WTC11 (cell line): ENCODE results near the gene NR2E3. TPM values are rescaled to one million over a fixed set of nuclear protein-coding genes. Genes with fewer than 3 reads are reported as not detected.

ENCODE experiments used
- ATAC-seq: fragments of 200-7000 bp; cut with Tn5 transposase; 2 replicates; pipeline ENCODE4 v1.10.0; 2021; ENCODE audit warnings: mild to moderate bottlenecking, moderate library complexity
- CTCF ChIA-PET: fragments of 300-600 bp; sonication (Branson Sonifier 250); formaldehyde crosslinking; loops from one replicate; lab custom pipeline; 2021; ENCODE audit warnings: antibody characterized with exemption; lab: Charles Lee
- POLR2A ChIA-PET: fragments of 350-600 bp; sonication (Branson Sonifier 250); formaldehyde crosslinking; loops from one replicate; lab custom pipeline; 2021; ENCODE audit warnings: antibody characterized with exemption; lab: Charles Lee
- DNase-seq: peaks from one replicate; pipeline ENCODE4 v3.0.0; 2021; ENCODE audit warnings: low spot score
- H3K27ac Mint-ChIP-seq: 2 replicates; pipeline ENCODE4 v1.8.0; 2021; ENCODE audit warnings: mixed read lengths
- H3K27me3 Mint-ChIP-seq: 2 replicates; pipeline ENCODE4 v1.8.0; 2021; ENCODE audit warnings: low read depth, mild to moderate bottlenecking, moderate library complexity, mixed read lengths
- H3K36me3 Mint-ChIP-seq: 2 replicates; pipeline ENCODE4 v1.8.0; 2021; ENCODE audit warnings: mixed read lengths
- H3K4me1 Mint-ChIP-seq: 2 replicates; pipeline ENCODE4 v1.8.0; 2022; ENCODE audit warnings: mixed read lengths
- H3K4me3 Mint-ChIP-seq: 2 replicates; pipeline ENCODE4 v1.8.0; 2021; ENCODE audit warnings: mild to moderate bottlenecking, moderate library complexity, mixed read lengths
- H3K9me3 Mint-ChIP-seq: 2 replicates; pipeline ENCODE4 v1.8.0; 2021; ENCODE audit warnings: mixed read lengths
- ATF6 ChIP-seq: sonication (generic); formaldehyde crosslinking; IDR thresholded peaks from 2 replicates; pipeline ENCODE4 v1.8.1; 2023; ENCODE audit warnings: mild to moderate bottlenecking, missing genetic modification reagents
- CBFB ChIP-seq: sonication (generic); formaldehyde crosslinking; IDR thresholded peaks from 2 replicates; pipeline ENCODE4 v1.8.1; 2022; ENCODE audit warnings: mild to moderate bottlenecking, low read depth, missing genetic modification reagents
- ERG ChIP-seq: fragments of 250-450 bp; sonication (Bioruptor Pico); IDR thresholded peaks from 2 replicates; pipeline ENCODE4 v1.8.0; 2021; ENCODE audit warnings: mild to moderate bottlenecking
- ESRRA ChIP-seq: sonication (generic); formaldehyde crosslinking; IDR thresholded peaks from 2 replicates; pipeline ENCODE4 v1.8.1; 2022; ENCODE audit warnings: mild to moderate bottlenecking, missing genetic modification reagents, borderline replicate concordance
- FOXJ3 ChIP-seq: sonication (generic); formaldehyde crosslinking; IDR thresholded peaks from 2 replicates; pipeline ENCODE4 v1.9.0; 2021; ENCODE audit warnings: missing genetic modification reagents, mild to moderate bottlenecking, borderline replicate concordance
- FOXP1 ChIP-seq: sonication (generic); formaldehyde crosslinking; IDR thresholded peaks from 2 replicates; pipeline ENCODE4 v1.8.0; 2022; ENCODE audit warnings: missing genetic modification reagents, mild to moderate bottlenecking, moderate library complexity, borderline replicate concordance
- KAT7 ChIP-seq: sonication (generic); formaldehyde crosslinking; IDR thresholded peaks from 2 replicates; pipeline ENCODE4 v1.8.1; 2023; ENCODE audit warnings: missing genetic modification reagents, mild to moderate bottlenecking, borderline replicate concordance
- MYBL2 ChIP-seq: sonication (generic); formaldehyde crosslinking; IDR thresholded peaks from 2 replicates; pipeline ENCODE4 v1.8.1; 2023; ENCODE audit warnings: mild to moderate bottlenecking, moderate library complexity, missing genetic modification reagents
- NR1H2 ChIP-seq: sonication (generic); formaldehyde crosslinking; IDR thresholded peaks from 2 replicates; pipeline ENCODE4 v1.9.0; 2021; ENCODE audit warnings: mild to moderate bottlenecking, moderate library complexity, missing genetic modification reagents
- PREB ChIP-seq: sonication (generic); formaldehyde crosslinking; IDR thresholded peaks from 2 replicates; pipeline ENCODE4 v1.8.1; 2022; ENCODE audit warnings: mild to moderate bottlenecking, missing genetic modification reagents, moderate library complexity, borderline replicate concordance
- USF2 ChIP-seq: sonication (generic); formaldehyde crosslinking; IDR thresholded peaks from 2 replicates; pipeline ENCODE4 v1.8.1; 2023; ENCODE audit warnings: mild to moderate bottlenecking, missing genetic modification reagents, moderate library complexity
- ZNF121 ChIP-seq: sonication (generic); formaldehyde crosslinking; IDR thresholded peaks from 2 replicates; pipeline ENCODE4 v1.8.0; 2023; ENCODE audit warnings: missing genetic modification reagents
- ZNF671 ChIP-seq: fragments of 250-450 bp; sonication (Bioruptor Pico); IDR thresholded peaks from 2 replicates; pipeline ENCODE4 v1.8.0; 2021; ENCODE audit warnings: mild to moderate bottlenecking
- total RNA-seq: library from RNA; stranded (reverse); gene quantifications from 3 replicates; pipeline ENCODE4 v1.2.3, GENCODE V29; 2021
- TF ChIP-seq, protein P1 (sequence below): sonication (generic); formaldehyde crosslinking; IDR thresholded peaks from 2 replicates; pipeline ENCODE4 v1.8.0; 2022; ENCODE audit warnings: mild to moderate bottlenecking, missing genetic modification reagents
- TF ChIP-seq, protein P2 (sequence below): sonication (generic); formaldehyde crosslinking; conservative IDR thresholded peaks from 2 replicates; pipeline ENCODE4 v1.8.1; 2023; ENCODE audit warnings: mild to moderate bottlenecking, low read depth, missing genetic modification reagents, moderate library complexity
- TF ChIP-seq, protein P3 (sequence below): fragments of 250-450 bp; sonication (Bioruptor Pico); IDR thresholded peaks from 2 replicates; pipeline ENCODE4 v1.9.0; 2021; ENCODE audit warnings: mild to moderate bottlenecking
- TF ChIP-seq, protein P4 (sequence below): sonication (generic); formaldehyde crosslinking; IDR thresholded peaks from 2 replicates; pipeline ENCODE4 v1.8.1; 2023; ENCODE audit warnings: mild to moderate bottlenecking, missing genetic modification reagents, moderate library complexity

NR2E3 gene
- total RNA-seq, 1 experiment from 2014 or later: 1.4 TPM

GRCh38 chr15:71806452-71806931 is 3.9 kb upstream of the NR2E3 start:
- H3K36me3 Mint-ChIP-seq: no peaks in the 10 kb centered on the region
- H3K27ac Mint-ChIP-seq: peak overlapping the region; percentile 87; the same call in 1 of the 2 replicates
- TF ChIP-seq KAT7: no peak
- TF ChIP-seq ESRRA (CRISPR knock-in tag): no peak
- no peak for TF ChIP-seq NR1H2 (CRISPR knock-in tag)
- TF ChIP-seq, protein P1, sequence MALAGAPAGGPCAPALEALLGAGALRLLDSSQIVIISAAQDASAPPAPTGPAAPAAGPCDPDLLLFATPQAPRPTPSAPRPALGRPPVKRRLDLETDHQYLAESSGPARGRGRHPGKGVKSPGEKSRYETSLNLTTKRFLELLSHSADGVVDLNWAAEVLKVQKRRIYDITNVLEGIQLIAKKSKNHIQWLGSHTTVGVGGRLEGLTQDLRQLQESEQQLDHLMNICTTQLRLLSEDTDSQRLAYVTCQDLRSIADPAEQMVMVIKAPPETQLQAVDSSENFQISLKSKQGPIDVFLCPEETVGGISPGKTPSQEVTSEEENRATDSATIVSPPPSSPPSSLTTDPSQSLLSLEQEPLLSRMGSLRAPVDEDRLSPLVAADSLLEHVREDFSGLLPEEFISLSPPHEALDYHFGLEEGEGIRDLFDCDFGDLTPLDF (CRISPR knock-in tag): no peak
- peak; percentile 23; the same call in 1 of the 2 replicates for TF ChIP-seq USF2
- TF ChIP-seq, protein P2, sequence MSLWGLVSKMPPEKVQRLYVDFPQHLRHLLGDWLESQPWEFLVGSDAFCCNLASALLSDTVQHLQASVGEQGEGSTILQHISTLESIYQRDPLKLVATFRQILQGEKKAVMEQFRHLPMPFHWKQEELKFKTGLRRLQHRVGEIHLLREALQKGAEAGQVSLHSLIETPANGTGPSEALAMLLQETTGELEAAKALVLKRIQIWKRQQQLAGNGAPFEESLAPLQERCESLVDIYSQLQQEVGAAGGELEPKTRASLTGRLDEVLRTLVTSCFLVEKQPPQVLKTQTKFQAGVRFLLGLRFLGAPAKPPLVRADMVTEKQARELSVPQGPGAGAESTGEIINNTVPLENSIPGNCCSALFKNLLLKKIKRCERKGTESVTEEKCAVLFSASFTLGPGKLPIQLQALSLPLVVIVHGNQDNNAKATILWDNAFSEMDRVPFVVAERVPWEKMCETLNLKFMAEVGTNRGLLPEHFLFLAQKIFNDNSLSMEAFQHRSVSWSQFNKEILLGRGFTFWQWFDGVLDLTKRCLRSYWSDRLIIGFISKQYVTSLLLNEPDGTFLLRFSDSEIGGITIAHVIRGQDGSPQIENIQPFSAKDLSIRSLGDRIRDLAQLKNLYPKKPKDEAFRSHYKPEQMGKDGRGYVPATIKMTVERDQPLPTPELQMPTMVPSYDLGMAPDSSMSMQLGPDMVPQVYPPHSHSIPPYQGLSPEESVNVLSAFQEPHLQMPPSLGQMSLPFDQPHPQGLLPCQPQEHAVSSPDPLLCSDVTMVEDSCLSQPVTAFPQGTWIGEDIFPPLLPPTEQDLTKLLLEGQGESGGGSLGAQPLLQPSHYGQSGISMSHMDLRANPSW (CRISPR knock-in tag): no peak
- TF ChIP-seq CBFB (CRISPR knock-in tag): no peak
- TF ChIP-seq ATF6: no peak
- TF ChIP-seq MYBL2 (CRISPR knock-in tag): no peak
- no peak for ATAC-seq
- POLR2A ChIA-PET: no interaction called here
- H3K4me1 Mint-ChIP-seq: peaks cover 48% of the 10 kb centered on the region
- no peak for DNase-seq
- peak overlapping the region; percentile 60 for H3K4me3 Mint-ChIP-seq
- H3K27me3 Mint-ChIP-seq: no peaks in the 10 kb centered on the region; the same call in 1 of the 2 replicates
- CTCF ChIA-PET: interaction anchor here (0.9 to 3.9 kb wide), 6 partner anchors 22 to 350 kb away, joined by 3 to 21 read pairs (median 4); no protein-coding TSS in a partner anchor
- no peaks in the 10 kb centered on the region for H3K9me3 Mint-ChIP-seq

DNA sequence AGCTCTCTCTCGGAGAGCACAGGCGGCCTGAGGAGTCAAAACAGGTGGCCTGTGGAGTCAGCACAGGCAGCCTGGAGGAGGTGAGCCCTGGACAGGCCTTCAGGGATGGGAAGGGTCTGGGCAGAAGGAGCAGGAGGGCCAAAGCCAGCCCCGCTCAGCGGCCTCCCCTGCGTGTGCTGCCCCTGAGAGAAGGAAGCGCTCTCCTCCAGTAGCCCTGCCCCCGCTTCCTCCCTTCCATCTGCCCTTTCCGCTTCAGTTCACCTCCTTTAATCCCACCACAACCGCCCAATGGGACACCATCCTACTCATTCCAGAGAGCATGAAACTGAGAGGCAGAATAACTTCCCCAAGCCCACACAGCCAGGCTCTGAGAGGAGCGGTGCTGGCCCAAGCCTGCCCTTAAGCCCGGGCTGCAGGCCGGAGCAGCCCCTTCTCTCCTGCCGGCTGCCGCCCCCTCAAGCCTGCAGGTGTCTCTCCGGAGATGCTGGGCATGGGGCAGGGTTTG is 3.2 kb upstream of the NR2E3 start:
- no peaks in the 10 kb centered on the region for H3K36me3 Mint-ChIP-seq
- ChIA-PET POLR2A (no interaction called here), CTCF (interaction anchor here (0.8 to 3.9 kb wide), 9 partner anchors 23 to 372 kb away, joined by 3 to 21 read pairs (median 4); no protein-coding TSS in a partner anchor)
- H3K4me1 Mint-ChIP-seq: peaks cover 48% of the 10 kb centered on the region
- H3K27me3 Mint-ChIP-seq: no peaks in the 10 kb centered on the region; the same call in 1 of the 2 replicates
- TF ChIP-seq FOXP1 (CRISPR knock-in tag) (no peak), ZNF121 (CRISPR knock-in tag) (peak; percentile 93)
- H3K9me3 Mint-ChIP-seq: no peaks in the 10 kb centered on the region
- peak; percentile 51 for ATAC-seq
- peak; percentile 43 for DNase-seq
- peak overlapping the region; percentile 87; the same call in 1 of the 2 replicates for H3K27ac Mint-ChIP-seq
- H3K4me3 Mint-ChIP-seq: peak overlapping the region; percentile 60

GRCh38 chr15:71807691-71808091 is 2.7 kb upstream of the NR2E3 start:
- Mint-ChIP-seq H3K36me3 (no peaks in the 10 kb centered on the region), H3K4me1 (peaks cover 45% of the 10 kb centered on the region), H3K9me3 (no peaks in the 10 kb centered on the region), H3K27me3 (no peaks in the 10 kb centered on the region; the same call in 1 of the 2 replicates), H3K27ac (peak overlapping the region; percentile 73; the same call in 1 of the 2 replicates), H3K4me3 (peak overlapping the region; percentile 60)
- DNase-seq: no peak
- ChIA-PET CTCF (interaction anchor here (0.7 to 3.9 kb wide), 10 partner anchors 21 to 372 kb away, joined by 3 to 21 read pairs (median 5); no protein-coding TSS in a partner anchor), POLR2A (no interaction called here)
- peak; percentile 31 for ATAC-seq
- TF ChIP-seq FOXJ3: no peak
- TF ChIP-seq, protein P3, sequence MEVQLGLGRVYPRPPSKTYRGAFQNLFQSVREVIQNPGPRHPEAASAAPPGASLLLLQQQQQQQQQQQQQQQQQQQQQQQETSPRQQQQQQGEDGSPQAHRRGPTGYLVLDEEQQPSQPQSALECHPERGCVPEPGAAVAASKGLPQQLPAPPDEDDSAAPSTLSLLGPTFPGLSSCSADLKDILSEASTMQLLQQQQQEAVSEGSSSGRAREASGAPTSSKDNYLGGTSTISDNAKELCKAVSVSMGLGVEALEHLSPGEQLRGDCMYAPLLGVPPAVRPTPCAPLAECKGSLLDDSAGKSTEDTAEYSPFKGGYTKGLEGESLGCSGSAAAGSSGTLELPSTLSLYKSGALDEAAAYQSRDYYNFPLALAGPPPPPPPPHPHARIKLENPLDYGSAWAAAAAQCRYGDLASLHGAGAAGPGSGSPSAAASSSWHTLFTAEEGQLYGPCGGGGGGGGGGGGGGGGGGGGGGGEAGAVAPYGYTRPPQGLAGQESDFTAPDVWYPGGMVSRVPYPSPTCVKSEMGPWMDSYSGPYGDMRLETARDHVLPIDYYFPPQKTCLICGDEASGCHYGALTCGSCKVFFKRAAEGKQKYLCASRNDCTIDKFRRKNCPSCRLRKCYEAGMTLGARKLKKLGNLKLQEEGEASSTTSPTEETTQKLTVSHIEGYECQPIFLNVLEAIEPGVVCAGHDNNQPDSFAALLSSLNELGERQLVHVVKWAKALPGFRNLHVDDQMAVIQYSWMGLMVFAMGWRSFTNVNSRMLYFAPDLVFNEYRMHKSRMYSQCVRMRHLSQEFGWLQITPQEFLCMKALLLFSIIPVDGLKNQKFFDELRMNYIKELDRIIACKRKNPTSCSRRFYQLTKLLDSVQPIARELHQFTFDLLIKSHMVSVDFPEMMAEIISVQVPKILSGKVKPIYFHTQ (CRISPR knock-in tag): no peak
- TF ChIP-seq ZNF671 (CRISPR knock-in tag): no peak
- no peak for TF ChIP-seq PREB
- TF ChIP-seq ERG (CRISPR knock-in tag): no peak
- TF ChIP-seq, protein P4, sequence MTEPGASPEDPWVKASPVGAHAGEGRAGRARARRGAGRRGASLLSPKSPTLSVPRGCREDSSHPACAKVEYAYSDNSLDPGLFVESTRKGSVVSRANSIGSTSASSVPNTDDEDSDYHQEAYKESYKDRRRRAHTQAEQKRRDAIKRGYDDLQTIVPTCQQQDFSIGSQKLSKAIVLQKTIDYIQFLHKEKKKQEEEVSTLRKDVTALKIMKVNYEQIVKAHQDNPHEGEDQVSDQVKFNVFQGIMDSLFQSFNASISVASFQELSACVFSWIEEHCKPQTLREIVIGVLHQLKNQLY (CRISPR knock-in tag): no peak
